HepG2 (cell line): ENCODE data around the gene ADPRHL1. TPM values are rescaled to one million over a fixed set of nuclear protein-coding genes. Genes with fewer than 3 reads are reported as not detected.
A peak's percentile ranks its signal among the peaks of the same experiment; 100 is the strongest.

ENCODE experiments used
- CCDC6 ChIP-seq: sonication (generic); formaldehyde crosslinking; IDR thresholded peaks from 2 replicates; pipeline ENCODE4 v1.8.1; 2022; ENCODE audit warnings: mild to moderate bottlenecking, missing genetic modification reagents, moderate library complexity
- CREB1 ChIP-seq, 2 experiments: fragments of 450-650 bp in 1 of 2; IDR thresholded peaks; 2 replicates each; pipeline ENCODE4 v1.6.1; 2016 to 2017; ENCODE audit warnings: control low read depth in 1 of 2, mild to moderate bottlenecking in 1 of 2, missing compliant biosample characterization in 1 of 2, missing genetic modification characterization in 1 of 2
- HHEX ChIP-seq: IDR thresholded peaks from 2 replicates; pipeline ENCODE4 v1.6.1; 2016; ENCODE audit warnings: control low read depth
- MXD3 ChIP-seq: IDR thresholded peaks from 2 replicates; pipeline ENCODE4 v1.6.1; 2016; ENCODE audit warnings: mild to moderate bottlenecking, missing biosample characterization, missing genetic modification reagents
- NRL ChIP-seq: sonication (generic); formaldehyde crosslinking; IDR thresholded peaks from 2 replicates; pipeline ENCODE4 v1.5.0; 2020; ENCODE audit warnings: missing genetic modification reagents, mild to moderate bottlenecking, moderate library complexity, borderline replicate concordance
- SKIL ChIP-seq: sonication (generic); formaldehyde crosslinking; IDR thresholded peaks from 2 replicates; pipeline ENCODE4 v1.8.0; 2022; ENCODE audit warnings: missing genetic modification reagents, mild to moderate bottlenecking, moderate library complexity, borderline replicate concordance
- SNAI1 ChIP-seq: sonication (generic); formaldehyde crosslinking; IDR thresholded peaks from 2 replicates; pipeline ENCODE4 v1.5.0; 2020; ENCODE audit warnings: mild to moderate bottlenecking, missing genetic modification reagents, borderline replicate concordance
- SOX6 ChIP-seq, 2 experiments: fragments of 450-650 bp in 1 of 2; sonication (generic) in 1 of 2; formaldehyde crosslinking in 1 of 2; IDR thresholded peaks; 2 replicates each; pipeline versions ENCODE4 v1.4.0 to v1.6.1; 2017 to 2020; ENCODE audit warnings: antibody characterized with exemption in 1 of 2, mild to moderate bottlenecking in 1 of 2, missing genetic modification reagents in 1 of 2
- TIGD3 ChIP-seq: sonication (generic); formaldehyde crosslinking; IDR thresholded peaks from 2 replicates; pipeline ENCODE4 v1.5.1; 2020; ENCODE audit warnings: mild to moderate bottlenecking, missing genetic modification reagents, borderline replicate concordance
- TOE1 ChIP-seq: sonication (generic); formaldehyde crosslinking; IDR thresholded peaks from 2 replicates; pipeline ENCODE4 v1.4.0; 2020; ENCODE audit warnings: mild to moderate bottlenecking, missing genetic modification reagents
- ZNF749 ChIP-seq: sonication (generic); formaldehyde crosslinking; IDR thresholded peaks from 2 replicates; pipeline ENCODE4 v1.8.0; 2022; ENCODE audit warnings: mild to moderate bottlenecking, missing genetic modification reagents, moderate library complexity, borderline replicate concordance
- ZNF782 ChIP-seq: sonication (generic); formaldehyde crosslinking; IDR thresholded peaks from 2 replicates; pipeline ENCODE4 v1.4.0; 2020; ENCODE audit warnings: missing genetic modification reagents, mild to moderate bottlenecking, borderline replicate concordance
- polyA plus RNA-seq, 8 experiments: library from polyadenylated mRNA; depleted of rRNA in 3 of 8; stranded (reverse) in 7 of 8; unstranded in 1 of 8; fragments of >200 nt; fragmentation: Illumina TruSeq in 4 of 8; extraction: Trizol in 4 of 8; gene quantifications; 2 replicates each; pipeline versions ENCODE4 v1.2.1 to v1.2.3, GENCODE V29; 2011 to 2016; ENCODE audit warnings: low read depth in 4 of 8, missing spikeins in 1 of 8, mixed read lengths in 1 of 8; ENCODE audit not compliant: insufficient read depth in 1 of 8
- total RNA-seq, 5 experiments: library from RNA; depleted of rRNA; stranded (reverse); fragments of >200 nt; fragmentation: Illumina TruSeq; extraction: Trizol; gene quantifications; 2 replicates each; pipeline ENCODE4 v1.2.3, GENCODE V29; 2016; ENCODE audit warnings: low read depth in 1 of 5

ADPRHL1 gene
- total and polyA plus RNA-seq, 2 of the 13 experiments (the other 11 are each of a cell fraction or from before 2014, with no cell fraction given), result 0.34 to 0.40 TPM

- TF ChIP-seq CCDC6 (CRISPR knock-in tag) (no peak), SNAI1 (CRISPR knock-in tag) (no peak), ZNF782 (no peak), TIGD3 (no peak), MXD3 (CRISPR knock-in tag) (no peak), SOX6 (IDR thresholded peaks at IDR 0.05) (no peak), SOX6 (CRISPR knock-in tag; IDR thresholded peaks at IDR 0.05) (0 out of 2 replicates have a peak, but pooled peaks have one; percentile 6), ZNF749 (no peak), SKIL (CRISPR knock-in tag) (0 out of 2 replicates have a peak, but pooled peaks have one; percentile 11), CREB1 (IDR thresholded peaks at IDR 0.05) (peak; percentile 77), CREB1 (CRISPR knock-in tag; IDR thresholded peaks at IDR 0.05) (no peak), TOE1 (CRISPR knock-in tag) (no peak), NRL (0 out of 2 replicates have a peak, but pooled peaks have one; percentile 37), HHEX (CRISPR knock-in tag) (no peak)
Observed at GRCh38 chr13:113489549-113490495, 36.5 kb upstream of the ADPRHL1 start (continued).
